ENCODE measurements around the gene YPEL2.
A peak's percentile ranks its signal among the peaks of the same experiment; 100 is the strongest.

Gene YPEL2

DNA sequence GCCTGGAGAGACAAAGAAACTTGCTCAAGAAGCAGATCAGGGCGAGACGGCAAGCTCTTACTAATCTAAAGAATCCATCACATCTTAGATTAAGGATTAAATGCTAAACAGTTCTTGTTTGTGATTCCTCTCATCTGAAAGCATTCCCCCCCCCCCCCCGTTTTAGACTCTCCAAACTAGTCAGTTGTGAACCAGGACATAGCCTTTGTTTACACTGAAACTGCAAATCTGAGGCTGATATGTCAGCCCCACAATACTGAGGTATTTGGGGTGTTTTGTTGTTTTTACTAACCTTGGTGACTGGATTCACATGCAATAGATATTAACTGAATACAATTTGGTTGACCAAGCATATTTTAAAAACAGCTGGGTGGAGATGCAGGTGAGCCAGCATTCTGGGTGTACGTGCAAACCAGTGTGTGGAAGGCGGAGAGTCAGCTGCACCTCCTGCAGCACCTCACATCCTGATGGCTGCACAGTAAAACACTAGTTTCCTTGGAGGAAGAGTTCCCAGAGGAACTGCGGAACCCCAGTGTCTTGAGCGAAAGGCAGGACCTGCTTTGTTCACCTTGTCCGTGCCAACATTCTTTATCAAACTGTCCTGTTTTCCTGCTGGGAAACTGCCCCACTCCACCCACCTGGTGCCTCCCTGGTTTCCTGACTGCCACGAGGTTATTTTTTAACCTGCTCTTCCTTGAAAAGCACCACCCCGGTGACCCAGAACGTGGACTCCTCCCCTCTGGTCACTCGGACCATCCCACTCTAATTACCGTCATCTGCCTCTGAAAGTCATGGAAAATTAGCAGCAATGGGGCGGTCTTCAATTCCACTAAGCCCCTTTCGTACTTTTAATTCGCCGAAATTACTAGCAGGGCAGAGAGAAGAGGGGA, 1.2 kb upstream of the YPEL2 start:
- DNase-seq, result no peak

DNA sequence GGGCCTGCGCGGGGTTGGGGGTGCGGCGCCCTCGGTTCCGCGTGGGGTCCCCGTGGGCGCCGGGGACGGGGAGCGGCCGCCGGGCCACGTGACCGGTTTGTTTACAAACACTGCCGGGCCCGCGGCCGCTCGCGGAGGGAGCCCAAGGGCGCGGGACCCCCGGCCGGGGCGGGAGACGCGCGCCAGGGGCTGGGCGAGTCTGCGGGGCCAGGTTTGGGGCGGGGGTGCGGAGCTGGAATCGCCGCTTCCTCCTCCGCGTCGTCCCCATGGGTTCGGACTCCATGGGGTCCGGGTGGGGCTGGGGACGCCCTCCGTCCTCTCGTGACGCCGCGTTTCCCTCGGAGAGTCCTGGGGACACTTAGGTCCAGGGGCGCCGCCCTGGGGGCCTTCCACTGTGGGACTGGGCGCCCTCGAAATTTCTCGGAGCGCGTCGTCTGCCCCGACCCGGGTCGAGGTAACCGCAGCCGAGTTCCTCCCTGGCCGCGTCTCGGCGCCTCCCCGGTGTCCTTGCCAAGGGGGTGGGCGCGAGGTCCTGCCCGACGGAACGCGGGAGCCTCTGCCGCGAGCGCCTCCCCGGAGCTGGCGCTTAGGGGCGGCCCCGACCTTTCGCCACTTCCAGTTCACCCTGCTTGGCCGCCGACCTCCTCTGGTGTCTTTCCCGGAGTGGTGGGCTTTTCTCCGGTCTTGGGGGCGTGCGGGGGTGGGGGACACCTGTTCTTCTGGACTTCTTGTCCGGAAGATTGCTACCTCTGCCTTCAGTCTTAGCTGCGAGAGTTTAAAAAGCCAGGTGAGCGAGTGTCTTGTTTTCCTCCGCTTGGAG, 684 bp downstream of the YPEL2 start:
- DNase-seq, result peak; percentile 14

DNA sequence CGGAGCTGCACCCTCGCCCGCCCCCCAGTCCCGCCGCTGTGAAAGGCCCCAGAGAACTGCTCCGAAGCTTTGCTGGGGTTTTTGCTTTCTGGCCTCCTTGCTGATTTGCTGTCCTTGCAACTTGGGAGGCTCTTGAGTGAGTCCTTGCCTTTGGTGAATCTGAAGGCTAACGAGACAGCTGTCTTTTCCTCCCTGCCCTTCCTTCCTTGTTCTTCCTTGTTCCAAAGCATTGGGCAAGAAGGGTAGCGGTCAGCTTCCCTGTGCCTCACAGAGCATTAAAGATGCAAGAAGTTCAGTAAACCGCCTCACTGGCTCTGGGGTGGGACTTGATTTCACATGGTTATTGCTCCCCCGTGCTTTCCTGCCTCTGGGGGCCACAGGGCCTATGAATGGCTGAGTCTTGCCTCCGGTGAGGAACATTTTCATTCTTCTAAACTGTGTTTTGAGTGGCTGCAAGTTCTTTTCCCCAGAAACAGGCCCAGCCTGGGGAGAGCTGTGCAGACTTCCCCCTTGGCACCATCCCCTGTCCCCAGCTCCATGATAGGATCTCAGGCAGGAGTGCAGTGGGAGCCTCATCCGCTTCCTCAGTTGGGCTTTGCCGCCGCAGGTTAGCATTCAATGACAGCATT, 1.4 kb downstream of the YPEL2 start:
- DNase-seq, result no peak

DNA sequence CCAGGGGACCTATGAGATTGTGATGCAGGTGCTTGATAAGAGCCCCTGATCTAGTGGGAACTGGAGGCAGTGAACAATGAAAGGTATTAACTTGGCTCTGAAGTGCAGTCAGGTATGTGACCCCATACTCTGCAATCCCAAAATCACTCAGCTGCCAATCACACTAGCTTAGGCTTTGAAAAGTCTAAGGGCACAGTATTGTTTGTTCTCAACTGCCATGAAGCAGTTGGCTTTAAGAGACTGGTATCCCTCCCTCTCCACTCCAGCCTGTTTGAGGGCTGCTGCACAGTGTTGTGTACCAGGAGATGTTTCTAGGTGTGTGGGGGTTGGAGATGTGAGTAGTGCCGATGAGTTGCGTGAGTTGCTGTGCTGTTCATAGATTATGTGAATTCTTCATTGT, 2.4 kb downstream of the YPEL2 start:
- DNase-seq, result no peak

GRCh38 chr17:59335685-59336084, 4.2 kb downstream of the YPEL2 start:
- DNase-seq, result no peak

GRCh38 chr17:59337741-59338299, 6.4 kb downstream of the YPEL2 start:
- DNase-seq, result no peak

- no peak for DNase-seq
These were observed 7.0 kb downstream of the YPEL2 start for GRCh38 chr17:59338498-59338897.

DNA sequence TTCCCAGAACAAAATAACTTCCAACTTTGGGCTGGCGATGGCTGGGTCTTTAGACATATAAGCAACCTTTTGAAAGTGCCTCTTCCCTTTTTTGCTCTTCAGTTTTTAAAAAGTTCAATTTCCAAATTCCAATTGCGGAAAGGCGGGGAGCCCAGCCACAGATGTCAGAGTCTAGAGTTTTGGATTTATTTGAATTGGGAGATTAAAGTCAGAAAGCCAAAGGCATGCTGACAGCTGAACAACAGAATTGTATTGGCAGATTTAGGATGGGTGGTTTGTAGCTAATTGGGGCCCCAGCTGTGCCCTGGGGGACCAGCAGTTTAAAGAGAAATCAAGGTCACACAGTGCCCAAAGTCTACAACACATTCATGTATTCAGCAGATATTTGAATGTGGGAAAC, 10.5 kb downstream of the YPEL2 start:
- no peak for DNase-seq

DNA sequence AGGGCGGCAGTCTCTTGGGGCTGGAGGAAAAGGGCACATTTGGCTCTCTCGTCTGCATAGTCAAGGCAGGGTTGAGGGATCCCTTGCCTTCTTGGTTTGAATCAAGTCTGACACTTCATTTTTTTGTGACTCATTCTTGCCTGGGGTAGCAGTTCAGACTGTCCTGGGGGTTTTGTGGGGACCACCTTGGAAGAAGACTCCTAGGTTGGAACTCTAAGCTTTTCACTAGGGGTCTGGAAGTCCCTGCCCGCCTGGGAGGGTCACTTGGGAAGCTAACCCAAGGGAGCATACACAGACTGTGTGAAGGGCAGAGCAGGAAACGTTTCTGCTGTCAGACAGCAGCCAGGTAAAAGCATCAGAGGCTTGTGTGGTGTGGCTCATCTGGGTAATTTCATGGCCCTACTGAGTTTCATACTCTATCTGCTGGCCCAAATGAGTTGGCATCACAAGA, 11.3 kb downstream of the YPEL2 start:
- no peak for DNase-seq

DNA sequence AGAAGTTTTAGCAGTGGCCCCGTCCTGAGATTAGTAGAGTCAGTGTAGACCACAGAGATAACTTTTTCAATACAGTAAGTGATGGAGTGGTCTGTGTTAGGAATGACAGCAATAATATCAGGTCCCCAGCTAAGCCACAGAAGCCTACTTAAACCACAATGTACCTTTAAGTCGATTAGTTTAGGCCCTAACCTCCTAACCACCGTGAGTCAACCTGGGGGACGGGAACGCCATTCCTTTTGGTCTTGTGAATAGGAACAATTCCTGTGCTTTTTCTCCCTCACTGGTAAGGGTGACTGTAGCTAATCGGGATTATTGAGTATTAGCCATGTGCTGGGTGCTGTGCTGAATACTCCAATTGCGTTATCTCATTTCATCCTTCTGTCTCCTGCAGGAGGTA, 14.0 kb downstream of the YPEL2 start:
- no peak for DNase-seq

GRCh38 chr17:59346341-59346740, 14.9 kb downstream of the YPEL2 start:
- no peak for DNase-seq

- no peak for DNase-seq
These were observed 15.5 kb downstream of the YPEL2 start for GRCh38 chr17:59346876-59347407.

DNA sequence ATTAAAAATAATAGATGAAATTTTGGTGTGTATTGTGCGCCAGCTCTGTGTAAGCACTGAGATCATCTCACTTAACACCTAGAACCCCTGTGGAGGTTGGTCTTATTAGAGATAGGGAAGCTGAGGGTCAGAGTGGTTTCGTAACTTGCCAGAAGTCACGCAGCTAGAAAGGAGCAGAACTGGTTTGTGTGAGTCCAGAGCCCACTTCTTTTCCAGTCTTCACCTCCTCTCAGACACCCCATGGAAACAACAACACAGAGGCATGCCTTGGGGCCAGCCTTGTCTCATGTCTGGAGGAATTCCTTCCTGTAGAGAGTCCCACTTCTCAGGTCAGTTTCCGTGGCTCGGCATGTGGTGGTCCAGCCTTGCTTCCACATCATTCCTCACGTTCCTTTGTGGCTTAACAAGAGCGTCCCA, 16.5 kb downstream of the YPEL2 start:
- DNase-seq, result no peak

- DNase-seq, result no peak
These were observed 17.7 kb downstream of the YPEL2 start for GRCh38 chr17:59349178-59349577.

DNA sequence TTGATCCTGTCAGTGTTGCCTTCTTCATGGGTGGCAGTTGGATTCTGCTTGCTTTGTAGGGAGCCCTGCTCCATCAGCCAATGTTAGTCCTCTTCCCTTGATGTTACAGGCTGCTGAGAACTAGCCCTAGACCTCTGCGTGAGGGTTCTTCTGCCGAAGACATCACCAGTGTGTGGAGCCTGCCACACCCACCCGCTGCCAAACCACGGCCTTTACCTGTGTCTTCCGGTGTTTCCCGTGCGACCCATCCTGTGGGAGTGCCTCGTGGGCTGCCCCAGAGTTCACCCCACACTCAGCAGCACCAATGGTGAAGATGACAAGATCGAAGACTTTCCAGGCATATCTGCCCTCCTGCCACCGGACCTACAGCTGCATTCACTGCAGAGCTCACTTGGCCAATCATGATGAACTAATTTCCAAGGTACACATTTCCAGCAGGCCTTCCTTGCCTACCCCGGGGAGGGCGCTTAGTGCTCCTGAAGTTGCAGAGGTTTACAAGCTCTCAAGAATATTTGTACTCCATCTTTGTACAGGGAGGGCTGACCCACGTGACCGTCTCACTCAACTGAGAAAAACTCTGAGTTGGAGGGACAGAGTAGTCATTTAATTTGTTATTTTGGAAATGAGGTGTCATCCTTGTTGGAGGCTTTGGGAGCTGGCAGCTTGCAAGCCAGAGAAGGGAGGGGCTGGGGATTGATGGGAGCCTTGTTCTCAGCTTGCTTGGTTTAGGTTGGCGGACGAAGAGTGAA, 21.8 kb downstream of the YPEL2 start:
- DNase-seq, result peak; percentile 13

- no peak for DNase-seq
These were observed 22.7 kb downstream of the YPEL2 start for GRCh38 chr17:59353936-59354755.

GRCh38 chr17:59355030-59355701, 23.7 kb downstream of the YPEL2 start:
- no peak for DNase-seq

DNA sequence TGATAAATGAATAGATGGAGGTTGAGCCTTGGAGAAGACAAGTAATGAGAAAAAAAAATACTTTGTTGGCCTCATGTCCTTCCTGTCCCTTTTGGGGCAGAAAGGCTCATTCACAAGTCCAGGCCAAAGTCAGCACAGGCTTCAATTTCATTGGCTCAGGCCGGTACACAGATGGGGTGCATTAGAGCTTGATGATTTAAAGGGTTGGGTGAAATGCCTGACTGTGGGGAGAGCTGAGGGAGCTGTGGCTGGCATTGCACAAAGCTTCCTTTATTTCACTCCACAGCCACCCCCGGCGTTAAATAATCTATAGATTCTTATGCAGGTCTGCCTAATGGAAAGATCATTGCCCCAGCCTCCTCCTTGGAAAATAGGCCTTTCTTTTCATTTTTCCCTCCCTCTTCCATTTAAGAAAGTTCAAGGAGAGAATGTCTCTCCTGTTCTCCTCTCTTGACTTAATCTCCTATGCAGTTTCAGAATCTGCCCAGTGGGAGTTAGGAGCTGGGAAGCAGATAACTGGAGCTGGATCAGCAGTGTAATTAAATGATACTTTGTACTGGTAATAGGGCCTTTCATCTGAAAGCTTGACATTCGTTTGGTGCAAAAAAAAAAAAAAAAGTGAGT, 24.4 kb downstream of the YPEL2 start:
- DNase-seq, result no peak

DNA sequence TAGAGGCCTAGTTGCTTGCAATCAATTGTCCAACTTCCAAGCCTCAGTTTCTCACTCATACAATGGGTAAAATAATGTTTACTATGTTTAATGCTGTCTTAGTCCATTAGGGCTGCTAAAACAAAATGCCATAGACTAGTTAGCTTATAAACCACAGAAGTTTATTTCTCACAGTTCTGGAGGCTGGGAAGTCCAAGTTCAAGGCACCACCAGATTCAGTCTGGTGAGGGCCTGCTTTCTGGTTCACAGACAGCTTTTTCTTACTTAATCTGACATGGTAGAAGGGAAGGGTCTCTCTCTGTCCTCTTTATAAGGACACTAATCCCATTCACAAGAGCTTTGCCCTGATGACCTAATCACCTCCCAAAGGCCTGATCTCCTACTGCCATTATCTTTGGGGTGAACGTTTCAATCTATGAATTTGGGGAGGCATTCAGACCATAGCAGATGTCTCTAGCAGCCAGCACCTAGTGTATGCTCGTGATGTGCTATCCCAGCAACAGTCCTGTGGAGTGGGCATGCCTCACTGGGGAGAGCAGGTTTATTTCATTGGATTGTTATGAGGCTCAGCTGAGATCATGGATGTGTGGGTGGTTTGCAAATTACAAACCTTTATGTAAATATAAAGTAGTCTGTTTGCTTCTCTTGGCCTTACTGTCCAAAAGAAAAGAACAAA, 25.2 kb downstream of the YPEL2 start:
- no peak for DNase-seq

Data from central memory CD4-positive, alpha-beta T cell (primary cell).